Measurements from ENCODE around the gene SYNE3.

Gene SYNE3

DNA sequence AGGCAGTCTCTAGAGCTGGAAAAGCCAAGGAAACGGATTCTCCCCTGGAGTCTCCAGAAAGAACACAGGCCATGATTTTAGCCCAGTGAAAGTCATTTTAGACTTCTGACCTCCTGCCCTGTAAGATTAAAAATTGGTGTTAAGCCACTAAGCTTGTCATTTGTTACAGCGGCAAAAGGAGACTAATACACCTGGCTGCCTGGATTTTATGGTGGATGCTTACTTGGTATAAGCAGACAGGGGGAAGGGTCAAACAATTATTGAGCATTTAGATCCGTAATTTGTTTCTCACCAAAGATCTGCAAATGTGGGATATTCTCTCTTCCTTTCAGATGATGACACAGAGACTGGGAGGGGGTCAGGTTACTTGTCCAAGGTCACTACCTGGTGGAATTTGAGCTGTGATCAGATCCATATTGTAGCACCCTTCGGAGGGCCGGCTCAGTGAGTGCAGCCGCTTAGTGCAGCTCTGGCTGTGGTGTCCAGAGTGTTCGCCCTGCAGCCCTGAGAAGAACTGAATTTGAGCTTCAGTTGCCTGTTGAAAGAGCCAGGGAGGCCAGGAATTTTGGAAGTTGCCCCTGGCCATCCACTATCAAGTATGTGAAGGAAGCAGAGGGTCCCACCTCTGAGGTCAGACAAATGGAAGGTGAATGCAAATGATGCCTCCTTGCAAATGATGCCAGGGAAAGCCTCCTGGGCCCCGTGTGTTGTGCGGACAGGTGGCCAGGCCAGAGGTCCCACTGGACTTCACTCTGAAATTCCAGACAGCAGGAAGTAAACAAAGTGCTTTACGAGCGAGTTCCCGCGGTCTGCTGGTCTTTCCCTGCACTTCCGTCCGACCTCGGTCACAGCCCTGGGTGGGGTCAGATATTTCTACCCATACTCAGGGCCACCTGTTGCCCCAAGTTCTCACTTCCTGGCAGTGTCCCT is 33.5 kb upstream of the SYNE3 start:
- Histone ChIP-seq H3K36me3 (ENCODE audit: control insufficient read depth, insufficient read depth, low read length) (no peaks in the 10 kb centered on the region), H3K4me3 (ENCODE audit: insufficient read depth, low read depth, low read length) (no peak overlapping the region), H3K9me3 (ENCODE audit: control insufficient read depth, low read length) (no peaks in the 10 kb centered on the region), H3K27ac (ENCODE audit: insufficient read depth, low read depth, low read length, poor library complexity, severe bottlenecking) (no peak overlapping the region), H3K4me1 (ENCODE audit: control insufficient read depth, insufficient read depth, low read length) (peaks cover 14% of the 10 kb centered on the region), H3K27me3 (ENCODE audit: control insufficient read depth, insufficient read depth, low read length, poor library complexity, severe bottlenecking) (no peaks in the 10 kb centered on the region)
- WGBS, 2 experiments: 93 to 95% methylated on average over 16 of the region's 16 CpGs

GRCh38 chr14:95548328-95548929 is 32.0 kb upstream of the SYNE3 start:
- Histone ChIP-seq H3K27me3 (ENCODE audit: control insufficient read depth, insufficient read depth, low read length, poor library complexity, severe bottlenecking) (no peaks in the 10 kb centered on the region), H3K27ac (ENCODE audit: insufficient read depth, low read depth, low read length, poor library complexity, severe bottlenecking) (no peak overlapping the region), H3K4me3 (ENCODE audit: insufficient read depth, low read depth, low read length) (no peak overlapping the region), H3K36me3 (ENCODE audit: control insufficient read depth, insufficient read depth, low read length) (no peaks in the 10 kb centered on the region), H3K9me3 (ENCODE audit: control insufficient read depth, low read length) (no peaks in the 10 kb centered on the region), H3K4me1 (ENCODE audit: control insufficient read depth, insufficient read depth, low read length) (peaks cover 14% of the 10 kb centered on the region)
- WGBS, 2 experiments: 93 to 94% methylated on average over 9 of the region's 9 CpGs

- H3K27ac ChIP-seq (ENCODE audit: insufficient read depth, low read depth, low read length, poor library complexity, severe bottlenecking): peak overlapping the region; percentile 28
- H3K4me1 ChIP-seq (ENCODE audit: control insufficient read depth, insufficient read depth, low read length): peaks cover 14% of the 10 kb centered on the region
- no peak overlapping the region for H3K4me3 ChIP-seq (ENCODE audit: insufficient read depth, low read depth, low read length)
These were observed 31.3 kb upstream of the SYNE3 start for GRCh38 chr14:95547626-95548327.

GRCh38 chr14:95547272-95547625 is 30.8 kb upstream of the SYNE3 start:
- H3K27me3 ChIP-seq (ENCODE audit: control insufficient read depth, insufficient read depth, low read length, poor library complexity, severe bottlenecking): no peaks in the 10 kb centered on the region
- H3K4me1 ChIP-seq (ENCODE audit: control insufficient read depth, insufficient read depth, low read length): peaks cover 14% of the 10 kb centered on the region
- 71 to 74% methylated on average over 5 of the region's 5 CpGs for WGBS, 2 experiments
- H3K4me3 ChIP-seq (ENCODE audit: insufficient read depth, low read depth, low read length): no peak overlapping the region
- H3K27ac ChIP-seq (ENCODE audit: insufficient read depth, low read depth, low read length, poor library complexity, severe bottlenecking): peak overlapping the region; percentile 28
- no peaks in the 10 kb centered on the region for H3K9me3 ChIP-seq (ENCODE audit: control insufficient read depth, low read length)
- no peaks in the 10 kb centered on the region for H3K36me3 ChIP-seq (ENCODE audit: control insufficient read depth, insufficient read depth, low read length)

More at GRCh38 chr14:95547626-95548327, 31.3 kb upstream of the SYNE3 start:
- 69 to 70% methylated on average over 14 of the region's 14 CpGs for WGBS, 2 experiments
- no peaks in the 10 kb centered on the region for H3K27me3 ChIP-seq (ENCODE audit: control insufficient read depth, insufficient read depth, low read length, poor library complexity, severe bottlenecking)
- H3K36me3 ChIP-seq (ENCODE audit: control insufficient read depth, insufficient read depth, low read length): no peaks in the 10 kb centered on the region
- H3K9me3 ChIP-seq (ENCODE audit: control insufficient read depth, low read length): no peaks in the 10 kb centered on the region

DNA sequence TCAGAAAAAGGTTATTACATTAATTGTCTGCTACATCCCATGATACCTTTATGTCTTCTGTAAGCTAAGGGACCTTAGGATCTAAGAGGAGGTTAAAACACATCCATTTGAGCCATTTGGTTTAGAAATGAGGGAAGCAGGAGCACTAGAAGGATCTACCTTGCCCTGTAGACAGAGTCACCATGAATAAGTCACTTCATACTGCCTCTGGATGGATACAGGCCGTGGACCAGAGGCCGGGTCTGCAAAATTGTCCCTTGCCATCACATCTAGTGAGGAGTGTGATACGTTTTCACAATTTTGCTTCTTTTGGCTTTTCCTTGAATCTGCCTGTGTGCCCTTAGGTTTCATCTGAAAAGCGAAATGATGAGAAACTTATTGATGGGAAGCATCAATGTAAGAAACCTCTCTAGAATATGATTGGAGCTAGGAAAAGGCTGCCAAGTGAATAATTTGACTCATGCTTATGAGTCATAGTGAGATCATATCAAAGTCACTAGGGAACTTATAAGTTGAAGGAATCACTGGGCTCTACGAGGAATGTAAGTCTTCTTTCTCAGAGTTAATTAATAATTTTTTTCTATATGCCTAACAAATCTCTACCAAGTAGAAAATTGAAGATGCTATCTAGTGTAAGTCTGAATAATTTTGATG is 29.2 kb upstream of the SYNE3 start:
- Histone ChIP-seq H3K27me3 (ENCODE audit: control insufficient read depth, insufficient read depth, low read length, poor library complexity, severe bottlenecking) (no peaks in the 10 kb centered on the region), H3K27ac (ENCODE audit: insufficient read depth, low read depth, low read length, poor library complexity, severe bottlenecking) (no peak overlapping the region), H3K4me1 (ENCODE audit: control insufficient read depth, insufficient read depth, low read length) (peaks cover 14% of the 10 kb centered on the region), H3K4me3 (ENCODE audit: insufficient read depth, low read depth, low read length) (no peak overlapping the region), H3K36me3 (ENCODE audit: control insufficient read depth, insufficient read depth, low read length) (no peaks in the 10 kb centered on the region), H3K9me3 (ENCODE audit: control insufficient read depth, low read length) (no peaks in the 10 kb centered on the region)
- WGBS, 2 experiments: 94 to 98% methylated on average over 4 to 5 of the region's 5 CpGs

GRCh38 chr14:95544588-95544987 is 28.1 kb upstream of the SYNE3 start:
- Histone ChIP-seq H3K4me3 (ENCODE audit: insufficient read depth, low read depth, low read length) (no peak overlapping the region), H3K27ac (ENCODE audit: insufficient read depth, low read depth, low read length, poor library complexity, severe bottlenecking) (no peak overlapping the region), H3K9me3 (ENCODE audit: control insufficient read depth, low read length) (no peaks in the 10 kb centered on the region), H3K36me3 (ENCODE audit: control insufficient read depth, insufficient read depth, low read length) (no peaks in the 10 kb centered on the region), H3K27me3 (ENCODE audit: control insufficient read depth, insufficient read depth, low read length, poor library complexity, severe bottlenecking) (no peaks in the 10 kb centered on the region), H3K4me1 (ENCODE audit: control insufficient read depth, insufficient read depth, low read length) (peaks cover 14% of the 10 kb centered on the region)
- 88 to 89% methylated on average over 8 of the region's 8 CpGs for WGBS, 2 experiments

DNA sequence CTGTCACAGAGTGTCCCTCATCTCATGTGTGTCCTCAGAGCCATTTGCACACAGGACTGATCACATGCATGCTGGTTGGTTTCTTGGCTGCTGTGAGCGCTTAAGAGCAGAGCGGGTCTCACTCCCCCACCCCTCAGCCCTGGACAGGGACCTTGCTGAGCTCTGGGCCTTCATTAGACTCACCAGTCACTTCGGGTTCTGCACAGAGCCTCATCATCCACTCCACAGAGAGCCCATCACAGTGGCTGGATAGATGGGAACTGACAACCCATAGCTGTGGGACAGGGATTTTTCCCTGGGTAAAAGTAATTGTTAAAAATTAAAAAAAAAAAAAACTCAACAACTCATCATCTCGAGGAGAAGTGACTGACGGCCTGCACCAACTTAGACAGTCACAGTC is 26.6 kb upstream of the SYNE3 start:
- no peaks in the 10 kb centered on the region for H3K36me3 ChIP-seq (ENCODE audit: control insufficient read depth, insufficient read depth, low read length)
- H3K27ac ChIP-seq (ENCODE audit: insufficient read depth, low read depth, low read length, poor library complexity, severe bottlenecking): no peak overlapping the region
- no peaks in the 10 kb centered on the region for H3K27me3 ChIP-seq (ENCODE audit: control insufficient read depth, insufficient read depth, low read length, poor library complexity, severe bottlenecking)
- 97 to 98% methylated on average over 5 of the region's 5 CpGs for WGBS, 2 experiments
- no peak overlapping the region for H3K4me3 ChIP-seq (ENCODE audit: insufficient read depth, low read depth, low read length)
- peaks cover 13% of the 10 kb centered on the region for H3K4me1 ChIP-seq (ENCODE audit: control insufficient read depth, insufficient read depth, low read length)
- no peaks in the 10 kb centered on the region for H3K9me3 ChIP-seq (ENCODE audit: control insufficient read depth, low read length)

GRCh38 chr14:95541932-95542930 is 25.8 kb upstream of the SYNE3 start:
- WGBS, 2 experiments: 92 to 96% methylated on average over 5 to 7 of the region's 8 CpGs
- Histone ChIP-seq H3K27ac (ENCODE audit: insufficient read depth, low read depth, low read length, poor library complexity, severe bottlenecking) (no peak overlapping the region), H3K36me3 (ENCODE audit: control insufficient read depth, insufficient read depth, low read length) (no peaks in the 10 kb centered on the region), H3K27me3 (ENCODE audit: control insufficient read depth, insufficient read depth, low read length, poor library complexity, severe bottlenecking) (no peaks in the 10 kb centered on the region), H3K4me3 (ENCODE audit: insufficient read depth, low read depth, low read length) (no peak overlapping the region), H3K9me3 (ENCODE audit: control insufficient read depth, low read length) (no peaks in the 10 kb centered on the region), H3K4me1 (ENCODE audit: control insufficient read depth, insufficient read depth, low read length) (peaks cover 13% of the 10 kb centered on the region)

- Histone ChIP-seq H3K27me3 (ENCODE audit: control insufficient read depth, insufficient read depth, low read length, poor library complexity, severe bottlenecking) (no peaks in the 10 kb centered on the region), H3K4me1 (ENCODE audit: control insufficient read depth, insufficient read depth, low read length) (peaks cover 16% of the 10 kb centered on the region), H3K9me3 (ENCODE audit: control insufficient read depth, low read length) (no peaks in the 10 kb centered on the region), H3K36me3 (ENCODE audit: control insufficient read depth, insufficient read depth, low read length) (no peaks in the 10 kb centered on the region), H3K27ac (ENCODE audit: insufficient read depth, low read depth, low read length, poor library complexity, severe bottlenecking) (no peak overlapping the region), H3K4me3 (ENCODE audit: insufficient read depth, low read depth, low read length) (no peak overlapping the region)
- 77 to 85% methylated on average over 4 of the region's 4 CpGs for WGBS, 2 experiments
These were observed 24.9 kb upstream of the SYNE3 start for GRCh38 chr14:95541346-95541745.
